HG02798 (cell line): Measurements from ENCODE around the gene G3BP1.
"Not testable (repeated sequence)": the region's sequence is repeated elsewhere in the genome, so short reads cannot be mapped to it uniquely, and the experiment has no call there.

Source experiments
- ATAC-seq: cut with Tn5 transposase; IDR thresholded peaks from one replicate; pipeline ENCODE4 v1.9.1; 2021; ENCODE audit warnings: mild to moderate bottlenecking; ENCODE audit not compliant: unreplicated experiment, poor library complexity

Gene G3BP1

DNA sequence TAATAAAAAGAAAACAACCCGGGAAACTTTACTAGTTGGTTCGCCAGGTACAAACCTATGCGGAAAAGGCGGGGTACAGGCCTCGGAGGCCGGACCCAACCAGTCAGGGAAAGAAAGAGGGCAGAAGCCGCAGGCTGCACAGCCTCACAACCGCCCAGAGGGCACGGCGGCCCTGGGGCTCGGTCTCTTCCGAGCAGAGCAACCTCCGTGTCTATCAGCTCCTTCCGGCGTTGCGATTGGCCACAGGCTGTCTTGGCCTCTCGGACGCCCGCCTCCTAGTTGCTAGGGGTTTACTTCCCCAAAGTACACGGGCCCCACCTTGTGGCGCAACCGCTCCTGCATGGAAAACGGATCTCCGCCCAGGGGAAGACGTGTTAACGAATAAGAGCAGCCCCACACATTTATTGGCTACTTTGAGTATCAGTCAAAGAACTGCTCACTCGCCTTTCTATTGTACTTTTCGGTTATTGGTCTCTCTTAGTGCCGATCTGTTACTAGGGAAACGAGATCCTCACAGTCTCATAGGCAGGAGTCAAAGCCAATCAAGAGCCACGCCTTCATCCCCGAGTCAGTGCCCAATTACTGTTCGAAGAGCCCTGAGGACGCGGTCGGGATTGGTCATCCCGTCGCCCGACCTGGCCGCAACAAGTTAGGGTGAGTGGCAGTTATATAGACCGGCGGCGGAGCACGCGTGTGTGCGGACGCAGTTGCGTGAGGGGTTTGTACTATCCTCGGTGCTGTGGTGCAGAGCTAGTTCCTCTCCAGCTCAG is at the start of gene G3BP1:
Gene G3BP1, plus strand, starts transcription at position 696 of the 770 bp plus-strand sequence. CDS start 14,667 bp downstream, outside the sequence.
- peak; percentile 83 for ATAC-seq

- no peak for ATAC-seq
These were observed 49.2 kb upstream of the G3BP1 start for GRCh38 chr5:151722546-151722945.

GRCh38 chr5:151724360-151724759 is 47.4 kb upstream of the G3BP1 start:
- no peak for ATAC-seq

GRCh38 chr5:151729597-151729996 is 42.2 kb upstream of the G3BP1 start:
- not testable (repeated sequence) for ATAC-seq

GRCh38 chr5:151730381-151730780 is 41.4 kb upstream of the G3BP1 start:
- no peak for ATAC-seq

DNA sequence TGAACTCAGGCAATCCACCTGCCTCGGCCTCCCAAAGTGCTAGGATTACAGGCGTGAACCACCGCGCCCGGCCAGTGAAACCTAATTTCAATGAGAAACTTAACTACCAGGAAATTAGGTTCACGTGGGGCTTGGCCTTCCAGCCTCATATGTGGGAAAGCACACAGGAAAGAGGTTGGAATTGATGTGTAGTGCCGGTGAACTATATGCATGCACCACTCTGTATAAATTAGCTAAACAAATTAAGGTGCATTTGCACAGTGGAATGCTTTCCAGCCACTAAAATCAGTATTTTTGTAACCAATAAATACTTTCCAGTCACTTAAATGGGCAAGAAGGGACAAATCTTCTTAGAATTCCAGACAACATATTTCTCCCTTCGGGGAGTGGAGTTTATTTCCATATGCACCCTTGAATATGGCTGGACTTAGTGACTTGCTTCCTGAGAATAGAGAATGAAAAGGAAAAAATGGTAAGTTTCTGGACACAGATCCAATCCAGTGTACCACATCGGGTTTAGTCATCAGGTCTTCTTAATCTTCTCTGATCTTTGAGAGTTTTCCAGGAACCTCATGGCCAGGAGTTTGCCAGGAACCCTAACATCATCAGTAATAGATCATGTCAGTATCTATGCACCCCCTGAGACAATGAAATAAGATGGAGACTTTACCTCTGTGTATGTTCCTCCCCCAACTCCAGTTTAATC is 38.2 kb upstream of the G3BP1 start:
- ATAC-seq: no peak

GRCh38 chr5:151734064-151734408 is 37.7 kb upstream of the G3BP1 start:
- ATAC-seq: no peak

DNA sequence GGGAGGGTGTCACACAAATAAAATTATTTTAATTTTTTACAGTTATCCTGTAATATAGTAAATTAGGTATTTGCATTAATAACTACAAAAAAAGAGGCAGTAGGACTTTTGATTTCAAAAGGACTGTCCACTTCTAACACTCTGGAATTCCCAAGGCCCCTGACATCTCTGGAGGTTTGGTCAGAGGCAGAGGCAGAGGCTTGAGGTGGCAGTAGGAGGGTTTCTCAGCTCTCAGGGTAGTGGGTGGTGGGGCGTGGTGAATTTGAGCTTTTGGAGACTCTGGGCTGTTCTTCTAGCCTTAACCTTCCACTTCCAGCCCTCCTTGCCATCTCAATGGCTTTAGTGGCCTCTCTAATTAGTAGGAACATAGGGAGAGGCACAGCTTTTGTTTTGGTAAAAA is 36.1 kb upstream of the G3BP1 start:
- ATAC-seq: no peak

GRCh38 chr5:151737431-151737830 is 34.3 kb upstream of the G3BP1 start:
- no peak for ATAC-seq

GRCh38 chr5:151738125-151738848 is 33.5 kb upstream of the G3BP1 start:
- no peak for ATAC-seq

DNA sequence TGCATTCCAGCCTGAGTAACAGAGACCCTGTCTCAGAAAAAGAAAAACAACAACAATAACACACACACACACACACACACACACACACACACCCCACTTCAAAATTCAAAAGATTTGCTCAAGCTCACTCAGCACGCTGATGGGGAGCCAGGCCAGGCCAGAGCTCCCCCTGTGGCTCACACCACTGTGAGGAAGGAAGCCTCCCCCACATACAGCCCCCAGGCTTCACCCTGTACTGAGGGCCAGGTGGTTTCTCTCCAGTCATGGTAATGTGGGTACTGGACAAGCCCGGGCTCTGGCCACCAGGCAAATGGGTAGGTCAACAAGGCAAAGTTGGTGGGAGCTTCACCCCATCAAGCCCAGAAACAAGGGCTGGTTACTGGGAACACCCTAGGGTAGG is 32.4 kb upstream of the G3BP1 start:
- no peak for ATAC-seq

GRCh38 chr5:151739939-151740335 is 31.8 kb upstream of the G3BP1 start:
- ATAC-seq: no peak

- ATAC-seq: peak; percentile 71
These were observed 31.3 kb upstream of the G3BP1 start for GRCh38 chr5:151740336-151740942.

DNA sequence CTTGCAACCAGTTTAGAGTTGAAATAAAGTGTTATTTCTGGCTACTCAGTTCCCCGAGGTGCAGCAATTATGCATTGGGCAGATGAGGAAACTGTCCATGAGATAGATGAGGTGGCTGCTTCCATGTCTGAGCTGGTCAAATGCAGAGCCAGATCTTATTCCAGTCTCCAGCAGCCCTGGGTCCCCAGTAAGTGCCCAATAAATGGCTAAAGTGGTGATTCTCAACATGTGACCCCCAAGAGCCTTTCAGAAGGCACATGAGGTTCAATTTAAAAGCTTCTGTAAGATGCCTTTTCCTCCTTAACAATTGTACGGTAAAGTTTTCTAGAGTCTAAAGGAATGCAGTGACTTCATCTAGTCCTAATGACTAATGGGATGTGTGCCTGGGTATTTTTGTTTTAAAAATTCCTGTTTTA is 30.8 kb upstream of the G3BP1 start:
- peak; percentile 21 for ATAC-seq

GRCh38 chr5:151741678-151742423 is 29.9 kb upstream of the G3BP1 start:
- ATAC-seq: no peak

- ATAC-seq: no peak
These were observed 28.9 kb upstream of the G3BP1 start for GRCh38 chr5:151742870-151743294.

GRCh38 chr5:151743530-151743929 is 28.2 kb upstream of the G3BP1 start:
- no peak for ATAC-seq

- ATAC-seq: peak; percentile 50
These were observed 26.6 kb upstream of the G3BP1 start for GRCh38 chr5:151745071-151745705.

DNA sequence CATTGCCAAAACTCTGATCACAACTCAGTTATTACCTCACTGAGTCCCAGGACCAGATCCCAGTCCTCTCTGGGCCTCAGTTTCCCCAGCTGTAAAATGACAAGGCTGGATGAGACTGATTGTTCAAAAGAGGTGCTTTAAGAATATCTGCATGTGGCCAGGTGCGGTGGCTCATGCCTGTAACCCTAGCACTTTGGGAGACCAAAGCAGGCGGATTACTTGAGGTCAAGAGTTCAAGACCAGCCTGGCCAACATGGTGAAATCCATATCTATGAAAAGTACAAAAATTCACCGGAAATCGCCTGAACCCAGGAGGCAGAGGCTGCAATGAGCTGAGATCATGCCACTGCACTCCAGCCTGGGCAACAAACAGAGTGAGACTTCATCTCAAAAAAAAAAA is 21.6 kb upstream of the G3BP1 start:
- ATAC-seq: no peak

DNA sequence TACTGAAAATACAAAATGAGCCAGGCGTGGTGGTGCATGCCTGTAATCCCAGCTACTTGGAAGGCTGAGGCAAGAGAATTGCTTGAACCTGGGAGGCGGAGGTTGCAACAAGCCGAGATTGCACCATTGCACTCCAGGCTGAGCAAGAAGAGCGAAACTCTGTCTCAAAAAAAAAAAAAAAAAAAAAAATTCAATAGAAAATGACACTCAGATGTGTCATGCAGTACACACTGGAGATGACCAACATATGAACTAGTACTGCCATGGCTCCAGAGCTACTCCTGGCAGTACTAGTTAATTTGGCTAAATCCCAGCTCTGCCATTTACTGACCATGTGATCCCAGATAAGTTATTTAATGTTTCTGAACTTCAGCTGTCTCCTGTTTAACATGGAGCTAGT is 20.7 kb upstream of the G3BP1 start:
- ATAC-seq: no peak
